ENCODE data around the gene STK32B.

Gene STK32B

DNA sequence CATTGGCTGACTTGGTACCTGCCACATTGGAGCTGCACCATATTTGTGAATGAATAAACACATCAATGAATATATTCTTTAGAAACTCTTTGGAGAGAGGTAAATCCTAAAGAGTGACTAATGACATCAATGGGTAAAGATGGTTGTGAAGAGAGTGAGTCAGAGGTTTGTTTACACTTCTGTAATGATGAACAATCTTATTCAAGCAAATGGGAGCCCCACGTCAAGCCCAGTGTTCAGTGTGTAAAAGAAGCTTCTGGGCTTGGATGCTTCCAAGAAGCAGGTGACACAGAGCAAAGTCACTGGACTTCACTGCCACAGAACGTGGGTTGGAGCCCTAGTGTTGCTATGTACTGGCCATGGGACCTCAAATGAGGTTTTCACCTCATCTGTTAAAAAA lies 319.0 kb downstream of the STK32B start:
- DNase-seq (ENCODE audit: low spot score): no peak
- peak; percentile 65 for ATAC-seq (ENCODE audit: low read depth)
- peaks cover 21% of the 10 kb centered on the region for H3K4me1 ChIP-seq (ENCODE audit: insufficient read depth, poor library complexity, severe bottlenecking)

GRCh38 chr4:5371415-5372190 lies 320.3 kb downstream of the STK32B start:
- no peak overlapping the region for H3K4me3 ChIP-seq (ENCODE audit: severe bottlenecking)
- peak; percentile 33; the same call in 2 of the 3 replicates for ATAC-seq (ENCODE audit: low read depth)
- TF ChIP-seq, protein P1, sequence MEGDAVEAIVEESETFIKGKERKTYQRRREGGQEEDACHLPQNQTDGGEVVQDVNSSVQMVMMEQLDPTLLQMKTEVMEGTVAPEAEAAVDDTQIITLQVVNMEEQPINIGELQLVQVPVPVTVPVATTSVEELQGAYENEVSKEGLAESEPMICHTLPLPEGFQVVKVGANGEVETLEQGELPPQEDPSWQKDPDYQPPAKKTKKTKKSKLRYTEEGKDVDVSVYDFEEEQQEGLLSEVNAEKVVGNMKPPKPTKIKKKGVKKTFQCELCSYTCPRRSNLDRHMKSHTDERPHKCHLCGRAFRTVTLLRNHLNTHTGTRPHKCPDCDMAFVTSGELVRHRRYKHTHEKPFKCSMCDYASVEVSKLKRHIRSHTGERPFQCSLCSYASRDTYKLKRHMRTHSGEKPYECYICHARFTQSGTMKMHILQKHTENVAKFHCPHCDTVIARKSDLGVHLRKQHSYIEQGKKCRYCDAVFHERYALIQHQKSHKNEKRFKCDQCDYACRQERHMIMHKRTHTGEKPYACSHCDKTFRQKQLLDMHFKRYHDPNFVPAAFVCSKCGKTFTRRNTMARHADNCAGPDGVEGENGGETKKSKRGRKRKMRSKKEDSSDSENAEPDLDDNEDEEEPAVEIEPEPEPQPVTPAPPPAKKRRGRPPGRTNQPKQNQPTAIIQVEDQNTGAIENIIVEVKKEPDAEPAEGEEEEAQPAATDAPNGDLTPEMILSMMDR (IDR thresholded peaks at IDR 0.05; ENCODE audit: poor library complexity, severe bottlenecking): no peak
- H3K9me3 ChIP-seq (ENCODE audit: severe bottlenecking): no peaks in the 10 kb centered on the region
- DNase-seq (ENCODE audit: low spot score): no peak
- no peak overlapping the region for H3K27ac ChIP-seq (ENCODE audit: poor library complexity, severe bottlenecking)
- peaks cover 10% of the 10 kb centered on the region for H3K4me1 ChIP-seq (ENCODE audit: insufficient read depth, poor library complexity, severe bottlenecking)
- H3K36me3 ChIP-seq (ENCODE audit: low read depth): no peaks in the 10 kb centered on the region
- H3K27me3 ChIP-seq (ENCODE audit: insufficient read depth, poor library complexity, severe bottlenecking): no peaks in the 10 kb centered on the region

More for the DNA sequence above, 319.0 kb downstream of the STK32B start:
- no peaks in the 10 kb centered on the region for H3K9me3 ChIP-seq (ENCODE audit: severe bottlenecking)
- no peak overlapping the region for H3K4me3 ChIP-seq (ENCODE audit: severe bottlenecking)
- TF ChIP-seq, protein P1 (IDR thresholded peaks at IDR 0.05; ENCODE audit: poor library complexity, severe bottlenecking): no peak
- H3K27me3 ChIP-seq (ENCODE audit: insufficient read depth, poor library complexity, severe bottlenecking): no peaks in the 10 kb centered on the region
- no peaks in the 10 kb centered on the region for H3K36me3 ChIP-seq (ENCODE audit: low read depth)
- H3K27ac ChIP-seq (ENCODE audit: poor library complexity, severe bottlenecking): no peak overlapping the region

DNA sequence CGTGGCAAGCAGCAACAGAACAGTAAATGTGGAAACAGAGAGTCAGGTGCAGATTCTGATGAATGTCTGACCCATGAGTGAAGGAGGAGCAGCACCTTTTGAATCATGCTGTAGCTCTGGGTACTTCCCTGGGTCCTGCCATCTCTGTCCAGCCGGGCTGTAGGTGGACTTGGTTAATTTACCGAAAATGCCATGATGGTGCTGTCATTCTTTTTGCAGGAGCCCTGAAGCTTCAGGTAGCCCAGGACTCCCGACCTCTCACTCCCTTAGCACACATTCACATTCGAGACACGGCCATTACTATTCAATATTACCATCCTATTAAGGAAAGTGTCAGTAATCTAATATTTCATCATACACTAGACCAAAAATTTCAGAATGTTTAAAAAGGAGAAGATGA lies 320.9 kb downstream of the STK32B start:
- H3K4me1 ChIP-seq (ENCODE audit: insufficient read depth, poor library complexity, severe bottlenecking): peaks cover 4% of the 10 kb centered on the region
- ATAC-seq (ENCODE audit: low read depth) (no peak), DNase-seq (ENCODE audit: low spot score) (no peak)
- no peaks in the 10 kb centered on the region for H3K27me3 ChIP-seq (ENCODE audit: insufficient read depth, poor library complexity, severe bottlenecking)
- no peaks in the 10 kb centered on the region for H3K36me3 ChIP-seq (ENCODE audit: low read depth)
- H3K27ac ChIP-seq (ENCODE audit: poor library complexity, severe bottlenecking): no peak overlapping the region
- H3K4me3 ChIP-seq (ENCODE audit: severe bottlenecking): no peak overlapping the region
- TF ChIP-seq, protein P1 (IDR thresholded peaks at IDR 0.05; ENCODE audit: poor library complexity, severe bottlenecking): no peak
- H3K9me3 ChIP-seq (ENCODE audit: severe bottlenecking): no peaks in the 10 kb centered on the region

GRCh38 chr4:5373327-5373726 lies 322.0 kb downstream of the STK32B start:
- Histone ChIP-seq H3K4me1 (ENCODE audit: insufficient read depth, poor library complexity, severe bottlenecking) (peaks cover 2% of the 10 kb centered on the region), H3K27me3 (ENCODE audit: insufficient read depth, poor library complexity, severe bottlenecking) (no peaks in the 10 kb centered on the region), H3K4me3 (ENCODE audit: severe bottlenecking) (no peak overlapping the region), H3K36me3 (ENCODE audit: low read depth) (no peaks in the 10 kb centered on the region), H3K27ac (ENCODE audit: poor library complexity, severe bottlenecking) (no peak overlapping the region), H3K9me3 (ENCODE audit: severe bottlenecking) (no peaks in the 10 kb centered on the region)
- TF ChIP-seq, protein P1 (IDR thresholded peaks at IDR 0.05; ENCODE audit: poor library complexity, severe bottlenecking): no peak
- no peak for DNase-seq (ENCODE audit: low spot score)
- ATAC-seq (ENCODE audit: low read depth): no peak

DNA sequence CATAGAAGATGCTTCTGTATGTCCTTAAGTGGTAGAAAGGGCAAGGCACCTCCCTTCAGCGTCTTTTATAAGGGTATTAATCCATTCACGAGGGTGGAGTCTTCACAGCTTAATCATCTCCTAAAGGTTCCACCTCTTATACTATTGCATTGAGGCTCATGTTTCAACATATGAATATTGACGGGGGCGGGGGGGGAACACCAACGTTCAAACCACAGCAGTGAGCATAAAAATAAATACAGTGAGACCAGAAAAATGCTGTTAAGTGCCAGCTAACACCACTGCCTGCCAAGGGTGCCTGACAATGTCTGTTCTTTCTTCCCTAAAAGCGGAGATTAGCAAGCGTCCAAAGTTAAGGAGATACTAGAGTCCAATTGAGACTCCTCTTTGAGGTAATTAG lies 323.3 kb downstream of the STK32B start:
- H3K27ac ChIP-seq (ENCODE audit: poor library complexity, severe bottlenecking): no peak overlapping the region
- H3K4me3 ChIP-seq (ENCODE audit: severe bottlenecking): no peak overlapping the region
- H3K4me1 ChIP-seq (ENCODE audit: insufficient read depth, poor library complexity, severe bottlenecking): peaks cover 2% of the 10 kb centered on the region
- H3K9me3 ChIP-seq (ENCODE audit: severe bottlenecking): no peaks in the 10 kb centered on the region
- no peak for DNase-seq (ENCODE audit: low spot score)
- TF ChIP-seq, protein P1 (IDR thresholded peaks at IDR 0.05; ENCODE audit: poor library complexity, severe bottlenecking): no peak
- no peaks in the 10 kb centered on the region for H3K27me3 ChIP-seq (ENCODE audit: insufficient read depth, poor library complexity, severe bottlenecking)
- ATAC-seq (ENCODE audit: low read depth): no peak
- H3K36me3 ChIP-seq (ENCODE audit: low read depth): no peaks in the 10 kb centered on the region
